CD4-positive, alpha-beta T cell treated with Interleukin-6 at 100 ng/mL for 8 hours (primary cell): ENCODE results near the gene PTPRF.
"Not testable (repeated sequence)": the region's sequence is repeated elsewhere in the genome, so short reads cannot be mapped to it uniquely, and the experiment has no call there.

Experiments used
- DNase-seq: peaks from one replicate; pipeline ENCODE4 v3.0.0-alpha.2; 2020; ENCODE audit warnings: mixed read lengths, low spot score

PTPRF gene

GRCh38 chr1:43634721-43635120, 104.0 kb downstream of the PTPRF start:
- no peak for DNase-seq

GRCh38 chr1:43636006-43636641, 105.4 kb downstream of the PTPRF start:
- DNase-seq, result no peak

- no peak for DNase-seq
These were observed 106.6 kb downstream of the PTPRF start for GRCh38 chr1:43637267-43637666.

GRCh38 chr1:43638381-43638780, 107.7 kb downstream of the PTPRF start:
- DNase-seq, result not testable (repeated sequence)

GRCh38 chr1:43639976-43640794, 109.5 kb downstream of the PTPRF start:
- no peak for DNase-seq

GRCh38 chr1:43644558-43644957, 113.9 kb downstream of the PTPRF start:
- DNase-seq, result no peak

- no peak for DNase-seq
These were observed 114.8 kb downstream of the PTPRF start for GRCh38 chr1:43645461-43645860.

- not testable (repeated sequence) for DNase-seq
These were observed 116.6 kb downstream of the PTPRF start for GRCh38 chr1:43647331-43647730.

- no peak for DNase-seq
These were observed 117.7 kb downstream of the PTPRF start for GRCh38 chr1:43648221-43648847.

GRCh38 chr1:43648876-43649477, 118.3 kb downstream of the PTPRF start:
- DNase-seq, result no peak

- DNase-seq, result peak; percentile 93
These were observed 119.8 kb downstream of the PTPRF start for GRCh38 chr1:43650310-43651085.

- DNase-seq, result no peak
These were observed 120.5 kb downstream of the PTPRF start for GRCh38 chr1:43651188-43651587.

GRCh38 chr1:43651902-43652301, 121.2 kb downstream of the PTPRF start:
- DNase-seq, result no peak

- DNase-seq, result no peak
These were observed 122.7 kb downstream of the PTPRF start for GRCh38 chr1:43653339-43653738.

GRCh38 chr1:43653893-43654292, 123.2 kb downstream of the PTPRF start:
- DNase-seq, result no peak

- DNase-seq, result no peak
These were observed 125.3 kb downstream of the PTPRF start for GRCh38 chr1:43655953-43656352.

GRCh38 chr1:43659212-43660166, 128.8 kb downstream of the PTPRF start:
- no peak for DNase-seq

GRCh38 chr1:43660355-43660754, 129.7 kb downstream of the PTPRF start:
- DNase-seq, result no peak

GRCh38 chr1:43664369-43664768, 133.7 kb downstream of the PTPRF start:
- DNase-seq, result no peak

- no peak for DNase-seq
These were observed 135.9 kb downstream of the PTPRF start for GRCh38 chr1:43666608-43667007.

GRCh38 chr1:43668956-43669355, 138.3 kb downstream of the PTPRF start:
- DNase-seq, result no peak
